ENCODE data around the gene NFIX. TPM values are rescaled to one million over a fixed set of nuclear protein-coding genes. Genes with fewer than 3 reads are reported as not detected.
A peak's percentile ranks its signal among the peaks of the same experiment; 100 is the strongest.

The NFIX gene
- total RNA-seq, 1 experiment from 2014 or later: 144 TPM

- intact Hi-C loops (cut with micrococcal nuclease; ENCODE audit: unreplicated experiment) (no loop called here), in situ Hi-C loops (cut with HindIII; ENCODE audit: low pct_unique_long_range_greater_than_20kb, low sequenced_read_pairs) (no loop called here)
- DNase-seq (ENCODE audit: low read depth, low spot score): no peak
- H3K9me3 ChIP-seq (ENCODE audit: control insufficient read depth, insufficient read depth, low read depth, low read length): no peaks in the 10 kb centered on the region
- H3K27ac ChIP-seq (ENCODE audit: low read length): peak overlapping the region; percentile 44; the same call in 1 of the 2 replicates
- TF ChIP-seq SIN3A (IDR thresholded peaks at IDR 0.05; ENCODE audit: borderline replicate concordance, insufficient read depth, low read depth, low read length): no peak
- TF ChIP-seq, protein P1, sequence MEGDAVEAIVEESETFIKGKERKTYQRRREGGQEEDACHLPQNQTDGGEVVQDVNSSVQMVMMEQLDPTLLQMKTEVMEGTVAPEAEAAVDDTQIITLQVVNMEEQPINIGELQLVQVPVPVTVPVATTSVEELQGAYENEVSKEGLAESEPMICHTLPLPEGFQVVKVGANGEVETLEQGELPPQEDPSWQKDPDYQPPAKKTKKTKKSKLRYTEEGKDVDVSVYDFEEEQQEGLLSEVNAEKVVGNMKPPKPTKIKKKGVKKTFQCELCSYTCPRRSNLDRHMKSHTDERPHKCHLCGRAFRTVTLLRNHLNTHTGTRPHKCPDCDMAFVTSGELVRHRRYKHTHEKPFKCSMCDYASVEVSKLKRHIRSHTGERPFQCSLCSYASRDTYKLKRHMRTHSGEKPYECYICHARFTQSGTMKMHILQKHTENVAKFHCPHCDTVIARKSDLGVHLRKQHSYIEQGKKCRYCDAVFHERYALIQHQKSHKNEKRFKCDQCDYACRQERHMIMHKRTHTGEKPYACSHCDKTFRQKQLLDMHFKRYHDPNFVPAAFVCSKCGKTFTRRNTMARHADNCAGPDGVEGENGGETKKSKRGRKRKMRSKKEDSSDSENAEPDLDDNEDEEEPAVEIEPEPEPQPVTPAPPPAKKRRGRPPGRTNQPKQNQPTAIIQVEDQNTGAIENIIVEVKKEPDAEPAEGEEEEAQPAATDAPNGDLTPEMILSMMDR (IDR thresholded peaks at IDR 0.05): no peak
- no peak for TF ChIP-seq POLR2AphosphoS5 (IDR thresholded peaks at IDR 0.05; ENCODE audit: low read depth, low read length)
- no peak for TF ChIP-seq TCF7L2 (IDR thresholded peaks at IDR 0.05; ENCODE audit: low read depth, low read length)
- no peak for TF ChIP-seq REST (IDR thresholded peaks at IDR 0.05; ENCODE audit: insufficient read depth in 1 of 2, low read depth in 2 of 2, low read length in 1 of 2)
- H3K4me3 ChIP-seq (ENCODE audit: low read depth in 2 of 2, low read length in 2 of 2): no peak overlapping the region
- ATAC-seq: peak; percentile 47; the same call in 1 of the 2 replicates
- ChIA-PET CTCF (no interaction called here), POLR2A (no interaction called here)
- BruUV-seq (replicated peaks): TSS peak; percentile 25
- peaks cover 44% of the 10 kb centered on the region for H3K4me1 ChIP-seq (ENCODE audit: control insufficient read depth, insufficient read depth, low read length)
- 0 out of 2 replicates have a peak, but pooled peaks cover 2% of the 10 kb centered on the region for H3K36me3 ChIP-seq (ENCODE audit: control insufficient read depth, insufficient read depth, low read length)
- no peaks in the 10 kb centered on the region for H3K27me3 ChIP-seq (ENCODE audit: control insufficient read depth, insufficient read depth, low read length)
Measured at GRCh38 chr19:13044231-13044836, 49.1 kb downstream of the NFIX start.

- H3K27ac ChIP-seq (ENCODE audit: low read length): no peak overlapping the region
- H3K9me3 ChIP-seq (ENCODE audit: control insufficient read depth, insufficient read depth, low read depth, low read length): no peaks in the 10 kb centered on the region
- BruUV-seq (replicated peaks): no TSS peak
- peaks cover 42% of the 10 kb centered on the region for H3K4me1 ChIP-seq (ENCODE audit: control insufficient read depth, insufficient read depth, low read length)
- ATAC-seq (no peak), DNase-seq (ENCODE audit: low read depth, low spot score) (no peak)
- TF ChIP-seq, protein P1 (IDR thresholded peaks at IDR 0.05): no peak
- TF ChIP-seq POLR2AphosphoS5 (IDR thresholded peaks at IDR 0.05; ENCODE audit: low read depth, low read length): no peak
- TF ChIP-seq TCF7L2 (IDR thresholded peaks at IDR 0.05; ENCODE audit: low read depth, low read length): no peak
- no peak for TF ChIP-seq REST (IDR thresholded peaks at IDR 0.05; ENCODE audit: insufficient read depth in 1 of 2, low read depth in 2 of 2, low read length in 1 of 2)
- intact Hi-C loops (cut with micrococcal nuclease; ENCODE audit: unreplicated experiment) (no loop called here), in situ Hi-C loops (cut with HindIII; ENCODE audit: low pct_unique_long_range_greater_than_20kb, low sequenced_read_pairs) (no loop called here)
- CTCF ChIA-PET: interaction anchor here (1.4 kb wide), 1 partner anchor 15 kb away, joined by 4 read pairs; no protein-coding TSS in a partner anchor
- no peak overlapping the region for H3K4me3 ChIP-seq (ENCODE audit: low read depth in 2 of 2, low read length in 2 of 2)
- 0 out of 2 replicates have a peak, but pooled peaks cover 2% of the 10 kb centered on the region for H3K36me3 ChIP-seq (ENCODE audit: control insufficient read depth, insufficient read depth, low read length)
- POLR2A ChIA-PET: no interaction called here
- H3K27me3 ChIP-seq (ENCODE audit: control insufficient read depth, insufficient read depth, low read length): no peaks in the 10 kb centered on the region
Measured at GRCh38 chr19:13045812-13046211, 50.5 kb downstream of the NFIX start.

Measured in Panc1 (cell line).